Gastrocnemius medialis (tissue), 4 donors: Measurements from ENCODE around the gene NRCAM.

Experiments
- POLR2A ChIP-seq, 2 donors: fragments of 450-650 bp; IDR thresholded peaks; one replicate each; pipeline ENCODE4 v1.6.1; 2017; ENCODE audit warnings: antibody characterized with exemption in 2 of 2, mild to moderate bottlenecking in 2 of 2, moderate library complexity in 2 of 2
- TF ChIP-seq, protein P1 (sequence below), 5 experiments: fragments of 450-650 bp in 3 of 5; fragments of 200-600 bp in 2 of 5; sonication (generic) in 2 of 5; IDR thresholded peaks in 4 of 5; conservative IDR thresholded peaks in 1 of 5; 1 replicate in 4 of 5; 2 replicates in 1 of 5; pipeline ENCODE4 v1.5.1; 2016 to 2019; ENCODE audit warnings: antibody characterized with exemption in 5 of 5, mild to moderate bottlenecking in 3 of 5, moderate library complexity in 3 of 5

DNA sequence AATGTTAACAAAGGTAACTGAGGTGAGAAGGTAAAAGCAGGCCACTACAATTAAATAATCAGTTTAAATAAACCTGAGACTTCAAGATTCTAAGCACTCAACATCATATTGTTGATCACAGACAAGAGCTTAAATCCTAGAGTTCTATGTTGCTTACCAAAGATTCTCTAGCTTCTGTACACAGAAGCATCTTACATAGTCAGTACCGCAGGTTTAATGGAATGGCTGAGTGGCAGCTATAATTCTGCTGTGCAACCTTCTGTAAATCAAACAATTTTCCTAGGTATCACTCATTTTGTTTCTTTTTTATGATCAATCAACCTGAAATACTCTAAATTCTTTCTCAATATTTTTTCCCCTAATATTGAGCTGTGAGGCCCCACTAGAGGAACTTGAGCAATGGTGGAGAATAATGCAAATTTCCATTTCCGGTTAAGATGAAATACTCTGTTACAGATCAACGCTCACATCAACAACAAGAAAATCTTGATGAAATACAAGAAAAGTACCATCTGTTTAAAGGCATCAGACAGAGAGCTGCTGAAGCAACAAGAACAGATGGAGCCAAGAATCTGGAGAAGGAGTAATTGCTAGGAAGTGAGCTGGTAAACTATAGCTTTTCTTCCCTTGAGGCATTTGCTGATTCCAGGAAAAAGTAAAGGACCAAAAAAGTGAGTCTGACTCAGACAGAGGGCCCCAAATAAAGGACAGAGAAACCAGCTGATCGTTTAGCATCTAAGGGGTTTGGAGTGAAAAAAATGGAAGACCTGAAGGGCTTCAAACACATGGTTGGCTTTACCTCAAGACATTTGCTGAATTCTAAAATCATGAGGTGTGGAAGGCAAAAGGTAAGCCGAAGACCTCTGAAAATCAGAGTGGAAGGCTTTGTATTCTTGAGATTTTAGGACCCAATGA lies 47.1 kb upstream of the NRCAM start:
- TF ChIP-seq, protein P1, sequence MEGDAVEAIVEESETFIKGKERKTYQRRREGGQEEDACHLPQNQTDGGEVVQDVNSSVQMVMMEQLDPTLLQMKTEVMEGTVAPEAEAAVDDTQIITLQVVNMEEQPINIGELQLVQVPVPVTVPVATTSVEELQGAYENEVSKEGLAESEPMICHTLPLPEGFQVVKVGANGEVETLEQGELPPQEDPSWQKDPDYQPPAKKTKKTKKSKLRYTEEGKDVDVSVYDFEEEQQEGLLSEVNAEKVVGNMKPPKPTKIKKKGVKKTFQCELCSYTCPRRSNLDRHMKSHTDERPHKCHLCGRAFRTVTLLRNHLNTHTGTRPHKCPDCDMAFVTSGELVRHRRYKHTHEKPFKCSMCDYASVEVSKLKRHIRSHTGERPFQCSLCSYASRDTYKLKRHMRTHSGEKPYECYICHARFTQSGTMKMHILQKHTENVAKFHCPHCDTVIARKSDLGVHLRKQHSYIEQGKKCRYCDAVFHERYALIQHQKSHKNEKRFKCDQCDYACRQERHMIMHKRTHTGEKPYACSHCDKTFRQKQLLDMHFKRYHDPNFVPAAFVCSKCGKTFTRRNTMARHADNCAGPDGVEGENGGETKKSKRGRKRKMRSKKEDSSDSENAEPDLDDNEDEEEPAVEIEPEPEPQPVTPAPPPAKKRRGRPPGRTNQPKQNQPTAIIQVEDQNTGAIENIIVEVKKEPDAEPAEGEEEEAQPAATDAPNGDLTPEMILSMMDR (IDR thresholded peaks at IDR 0.05 in 4 of 5, conservative IDR thresholded peaks at IDR 0.05 in 1 of 5), result no peak
- no peak for TF ChIP-seq POLR2A (IDR thresholded peaks at IDR 0.05)
